PC-3 (cell line): ENCODE data around the gene HSPA6. TPM values are rescaled to one million over a fixed set of nuclear protein-coding genes. Genes with fewer than 3 reads are reported as not detected.
A peak's percentile ranks its signal among the peaks of the same experiment; 100 is the strongest.
"Not testable (repeated sequence)": the region's sequence is repeated elsewhere in the genome, so short reads cannot be mapped to it uniquely, and the experiment has no call there.

Experiments used
- ATAC-seq: fragments of 200-7000 bp; cut with Tn5 transposase; 2 replicates; pipeline ENCODE4 v1.9.1; 2020; ENCODE audit warnings: mild to moderate bottlenecking, moderate library complexity
- BruUV-seq: library from RNA; stranded (reverse); fragments of 400-500 nt; replicated peaks from 2 replicates; lab custom pipeline; 2021; lab: Mats Ljungman, UMichigan
- CTCF ChIA-PET: fragments of 300-600 bp; sonication (Branson Sonifier 250); formaldehyde crosslinking; loops from one replicate; lab custom pipeline; 2022; ENCODE audit warnings: antibody characterized with exemption; lab: Charles Lee
- POLR2A ChIA-PET: fragments of 300-600 bp; sonication (Branson Sonifier 250); formaldehyde crosslinking; loops from one replicate; lab custom pipeline; 2022; ENCODE audit warnings: antibody characterized with exemption; ENCODE audit not compliant: unreplicated experiment; lab: Charles Lee
- DNase-seq: peaks from one replicate; pipeline ENCODE4 v3.0.0-alpha.2; 2015
- H2AFZ ChIP-seq: fragments of 300-600 bp; sonication (generic); 2 replicates; pipeline ENCODE4 v1.6.0; 2016; ENCODE audit warnings: antibody characterized with exemption, low read length
- H3F3A ChIP-seq: fragments of 300-600 bp; sonication (generic); one replicate; pipeline ENCODE4 v1.6.0; 2017; ENCODE audit warnings: antibody characterized with exemption, low read length, control low read depth, mild to moderate bottlenecking; ENCODE audit not compliant: unreplicated experiment
- H3K27ac ChIP-seq: fragments of 300-600 bp; sonication (generic); 2 replicates; pipeline ENCODE4 v1.5.1; 2016; ENCODE audit warnings: mild to moderate bottlenecking, low read length
- H3K27me3 ChIP-seq: fragments of 300-600 bp; sonication (generic); 2 replicates; pipeline ENCODE4 v1.6.1; 2016; ENCODE audit warnings: low read length, mixed read lengths
- H3K36me3 ChIP-seq: fragments of 300-600 bp; sonication (generic); 2 replicates; pipeline ENCODE4 v1.6.1; 2016; ENCODE audit warnings: low read depth, mixed run types, low read length, mixed read lengths
- H3K4me1 ChIP-seq: fragments of 300-600 bp; sonication (generic); 2 replicates; pipeline ENCODE4 v1.5.1; 2016; ENCODE audit warnings: low read length; ENCODE audit not compliant: insufficient read depth
- H3K4me2 ChIP-seq: fragments of 300-600 bp; sonication (generic); 2 replicates; pipeline ENCODE4 v1.6.0; 2016; ENCODE audit warnings: low read length
- H3K4me3 ChIP-seq: fragments of 300-600 bp; sonication (generic); 2 replicates; pipeline ENCODE4 v1.5.1; 2016; ENCODE audit warnings: mild to moderate bottlenecking, low read length, mixed read lengths
- H3K79me2 ChIP-seq: fragments of 300-600 bp; sonication (generic); 2 replicates; pipeline ENCODE4 v1.6.1; 2017; ENCODE audit warnings: low read length, mixed read lengths
- H3K9ac ChIP-seq: fragments of 300-600 bp; sonication (generic); 2 replicates; pipeline ENCODE4 v1.6.0; 2016; ENCODE audit warnings: mild to moderate bottlenecking, low read length
- H3K9me2 ChIP-seq: fragments of 300-600 bp; sonication (generic); replicated peaks from 2 replicates; pipeline ENCODE4 v1.6.1; 2016; ENCODE audit warnings: mixed run types, low read length, mixed read lengths
- H3K9me3 ChIP-seq: fragments of 300-600 bp; sonication (generic); 2 replicates; pipeline ENCODE4 v1.6.1; 2016; ENCODE audit warnings: low read length, mixed read lengths
- H4K20me1 ChIP-seq: fragments of 300-600 bp; sonication (generic); 2 replicates; pipeline ENCODE4 v1.6.1; 2016; ENCODE audit warnings: low read length, mixed read lengths
- intact Hi-C: fragments of 100-400 bp; cut with micrococcal nuclease; formaldehyde crosslinking; loops from 2 replicates; pipeline ENCODE4 v1.9.0; 2023
- total RNA-seq: library from RNA; depleted of rRNA; stranded (reverse); fragments of >200 nt; gene quantifications from 2 replicates; pipeline ENCODE4 v1.2.3, GENCODE V29; 2014
- TF ChIP-seq, protein P1 (sequence below): fragments of 300-600 bp; sonication (generic); conservative IDR thresholded peaks from 2 replicates; pipeline ENCODE4 v1.5.1; 2017; ENCODE audit warnings: antibody characterized with exemption, low read depth, mild to moderate bottlenecking, low read length

HSPA6 gene
- total RNA-seq, 1 experiment from 2014 or later = 4.3 TPM

GRCh38 chr1:161556990-161557389 lies 32.6 kb downstream of the HSPA6 start:
- H3K4me3 ChIP-seq, DNase-seq, H3K4me2 ChIP-seq, H3F3A ChIP-seq, H3K4me1 ChIP-seq, H3K79me2 ChIP-seq, BruUV-seq, CTCF ChIA-PET, intact Hi-C loops, H4K20me1 ChIP-seq, H3K9me2 ChIP-seq, H2AFZ ChIP-seq, H3K9ac ChIP-seq, ATAC-seq, H3K27ac ChIP-seq, H3K36me3 ChIP-seq, POLR2A ChIA-PET, H3K9me3 ChIP-seq, H3K27me3 ChIP-seq: not testable (repeated sequence)

DNA sequence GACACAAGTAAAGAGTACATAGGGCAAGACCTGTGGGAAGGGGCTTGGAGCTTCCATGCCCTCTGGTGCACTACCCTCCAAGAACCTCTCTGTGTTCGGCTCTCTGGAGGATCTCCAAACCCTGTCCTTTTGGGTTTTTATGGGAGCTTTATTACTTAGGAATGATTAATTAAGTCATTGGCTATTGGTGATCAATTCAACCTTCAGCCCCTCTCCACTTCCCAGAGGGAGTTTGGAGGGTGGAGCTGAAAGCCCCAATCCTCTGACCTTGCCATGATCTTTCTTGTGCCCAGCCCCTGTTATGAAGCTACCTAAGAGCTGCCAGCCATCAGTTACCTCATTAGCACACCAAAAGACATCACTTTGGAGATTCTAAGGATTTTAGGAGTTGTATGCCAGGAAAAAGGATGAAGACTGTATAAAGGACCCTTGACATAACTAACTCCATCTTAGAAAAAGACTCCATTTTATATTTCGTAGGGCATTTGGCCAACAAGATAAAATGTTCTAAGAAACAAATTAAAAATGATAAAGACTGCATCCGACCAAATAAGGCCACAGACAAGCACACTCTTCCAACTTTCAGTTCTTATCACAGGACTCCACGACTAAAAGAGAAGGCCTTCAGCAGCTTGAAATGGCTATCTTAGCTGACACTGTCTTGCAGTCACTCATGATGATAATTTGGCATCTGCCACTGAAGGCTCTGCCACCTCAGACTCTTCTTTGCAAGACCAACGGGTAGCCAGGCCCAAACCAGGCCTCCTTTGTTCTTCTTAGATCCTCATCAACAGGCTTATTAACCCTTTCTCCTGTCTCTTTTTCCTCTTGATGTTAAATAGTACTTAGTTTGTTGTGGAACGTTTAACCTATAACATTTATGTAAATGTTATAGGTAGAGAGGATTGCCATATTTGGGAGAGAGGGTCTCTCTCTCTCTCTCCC lies 33.4 kb downstream of the HSPA6 start:
- intact Hi-C loops, POLR2A ChIA-PET: not testable (repeated sequence)

GRCh38 chr1:161560960-161561715 lies 36.8 kb downstream of the HSPA6 start:
- BruUV-seq = TSS peak; percentile 45
- CTCF ChIA-PET, H3K9ac ChIP-seq, H3K36me3 ChIP-seq, POLR2A ChIA-PET, H3K27me3 ChIP-seq, H3K9me2 ChIP-seq, H3K4me1 ChIP-seq, H3K9me3 ChIP-seq, H3K27ac ChIP-seq, H3K79me2 ChIP-seq, H4K20me1 ChIP-seq, H3F3A ChIP-seq: not testable (repeated sequence)
- H3K4me2 ChIP-seq = peak overlapping the region; percentile 40
- intact Hi-C loops = loop anchor here (2.0 to 10.0 kb wide), 3 partner anchors 54 to 84 kb away; no protein-coding TSS in a partner anchor
- TF ChIP-seq, protein P1, sequence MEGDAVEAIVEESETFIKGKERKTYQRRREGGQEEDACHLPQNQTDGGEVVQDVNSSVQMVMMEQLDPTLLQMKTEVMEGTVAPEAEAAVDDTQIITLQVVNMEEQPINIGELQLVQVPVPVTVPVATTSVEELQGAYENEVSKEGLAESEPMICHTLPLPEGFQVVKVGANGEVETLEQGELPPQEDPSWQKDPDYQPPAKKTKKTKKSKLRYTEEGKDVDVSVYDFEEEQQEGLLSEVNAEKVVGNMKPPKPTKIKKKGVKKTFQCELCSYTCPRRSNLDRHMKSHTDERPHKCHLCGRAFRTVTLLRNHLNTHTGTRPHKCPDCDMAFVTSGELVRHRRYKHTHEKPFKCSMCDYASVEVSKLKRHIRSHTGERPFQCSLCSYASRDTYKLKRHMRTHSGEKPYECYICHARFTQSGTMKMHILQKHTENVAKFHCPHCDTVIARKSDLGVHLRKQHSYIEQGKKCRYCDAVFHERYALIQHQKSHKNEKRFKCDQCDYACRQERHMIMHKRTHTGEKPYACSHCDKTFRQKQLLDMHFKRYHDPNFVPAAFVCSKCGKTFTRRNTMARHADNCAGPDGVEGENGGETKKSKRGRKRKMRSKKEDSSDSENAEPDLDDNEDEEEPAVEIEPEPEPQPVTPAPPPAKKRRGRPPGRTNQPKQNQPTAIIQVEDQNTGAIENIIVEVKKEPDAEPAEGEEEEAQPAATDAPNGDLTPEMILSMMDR = peak; percentile 35; the same call in 1 of the 2 replicates
- peak overlapping the region; percentile 31; the same call in 1 of the 2 replicates for H3K4me3 ChIP-seq
- peak; percentile 40 for ATAC-seq
- H2AFZ ChIP-seq = peak overlapping the region; percentile 36; the same call in 1 of the 2 replicates
- peak; percentile 59 for DNase-seq

More for the DNA sequence above, 33.4 kb downstream of the HSPA6 start:
- H3K27me3 ChIP-seq, H4K20me1 ChIP-seq, H3F3A ChIP-seq, ATAC-seq, H3K79me2 ChIP-seq, H3K4me1 ChIP-seq, H3K36me3 ChIP-seq, H3K9me2 ChIP-seq, DNase-seq, CTCF ChIA-PET, H3K27ac ChIP-seq, H3K9me3 ChIP-seq, H2AFZ ChIP-seq, BruUV-seq, H3K4me3 ChIP-seq, H3K9ac ChIP-seq, H3K4me2 ChIP-seq: not testable (repeated sequence)

GRCh38 chr1:161562441-161562840 lies 38.1 kb downstream of the HSPA6 start:
- H3K27me3 ChIP-seq, H3F3A ChIP-seq, CTCF ChIA-PET, H3K4me2 ChIP-seq, H3K4me3 ChIP-seq, H3K36me3 ChIP-seq, H3K4me1 ChIP-seq, H2AFZ ChIP-seq, H4K20me1 ChIP-seq, H3K9ac ChIP-seq, H3K9me3 ChIP-seq, ATAC-seq, H3K27ac ChIP-seq, H3K9me2 ChIP-seq, DNase-seq, POLR2A ChIA-PET, H3K79me2 ChIP-seq, BruUV-seq: not testable (repeated sequence)
- intact Hi-C loops = loop anchor here (10.0 kb wide), 2 partner anchors 52 to 82 kb away; no protein-coding TSS in a partner anchor

- POLR2A ChIA-PET, H2AFZ ChIP-seq, H3K4me2 ChIP-seq, H3K9me2 ChIP-seq, H3K9ac ChIP-seq, H4K20me1 ChIP-seq, H3K27me3 ChIP-seq, H3K36me3 ChIP-seq, H3K9me3 ChIP-seq, H3K27ac ChIP-seq, H3K4me1 ChIP-seq, H3K4me3 ChIP-seq, ATAC-seq, CTCF ChIA-PET, BruUV-seq, H3K79me2 ChIP-seq, DNase-seq, H3F3A ChIP-seq: not testable (repeated sequence)
- intact Hi-C loops = loop anchor here (10.0 kb wide), 2 partner anchors 51 to 81 kb away; no protein-coding TSS in a partner anchor
These were observed 39.2 kb downstream of the HSPA6 start for GRCh38 chr1:161563522-161563921.
